Measurements from ENCODE around the gene DGKG. TPM values are rescaled to one million over a fixed set of nuclear protein-coding genes. Genes with fewer than 3 reads are reported as not detected.

The DGKG gene
- total RNA-seq, 1 donor from 2014 or later = 4.7 TPM

GRCh38 chr3:186167646-186168395 lies 194.2 kb downstream of the DGKG start:
- H3K36me3 ChIP-seq = no peaks in the 10 kb centered on the region
- DNase-seq (no peak), ATAC-seq (no peak)
- H3K27ac ChIP-seq = no peak overlapping the region
- H3K4me3 ChIP-seq = no peak overlapping the region
- no peaks in the 10 kb centered on the region for H3K9me3 ChIP-seq
- no peaks in the 10 kb centered on the region for H3K4me1 ChIP-seq
- H3K27me3 ChIP-seq = no peaks in the 10 kb centered on the region
- TF ChIP-seq CTCF (IDR thresholded peaks at IDR 0.05) = no peak
- intact Hi-C loops (cut with DNase I) = no loop called here

DNA sequence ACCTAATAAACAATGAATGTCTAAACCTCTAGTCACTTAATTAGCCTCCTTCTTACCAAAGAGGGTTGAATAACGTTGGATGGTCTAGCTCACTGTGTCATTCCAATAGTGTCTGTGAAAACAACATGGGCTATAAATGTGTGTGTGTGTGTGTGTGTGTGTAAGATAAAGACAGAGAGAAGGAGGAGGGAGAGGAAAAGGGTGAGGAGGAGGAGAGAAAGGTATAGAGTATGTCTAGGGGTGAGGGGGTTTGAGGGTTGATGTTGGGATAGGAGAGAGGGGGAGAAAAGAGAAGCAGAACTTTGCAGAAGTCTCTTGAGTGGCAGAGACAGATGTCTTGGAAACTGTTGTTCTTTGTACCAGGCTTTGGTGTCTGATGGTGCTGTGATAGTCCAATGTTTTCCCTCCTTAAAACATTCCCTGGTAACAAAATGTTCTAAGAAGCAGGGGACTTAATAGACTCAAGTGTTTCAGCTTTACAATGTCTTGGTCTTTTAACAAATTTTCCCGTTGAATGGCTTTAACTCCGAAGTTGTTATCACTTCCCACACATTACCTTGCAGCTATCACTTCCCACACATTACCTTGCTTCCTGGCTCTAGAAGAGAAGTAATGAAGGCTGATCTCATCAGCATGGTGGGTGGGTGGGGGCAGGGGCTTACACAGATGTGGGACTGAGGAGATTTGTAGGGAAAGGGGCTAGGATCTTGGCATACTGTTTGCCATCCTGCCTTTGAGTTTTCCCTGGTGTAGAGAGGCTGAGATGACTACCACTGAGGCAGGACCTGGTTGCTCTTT lies 195.3 kb downstream of the DGKG start:
- intact Hi-C loops (cut with DNase I) = no loop called here
- DNase-seq = no peak
- Histone ChIP-seq H3K9me3 (no peaks in the 10 kb centered on the region), H3K4me1 (no peaks in the 10 kb centered on the region), H3K27ac (no peak overlapping the region), H3K4me3 (no peak overlapping the region), H3K27me3 (no peaks in the 10 kb centered on the region), H3K36me3 (no peaks in the 10 kb centered on the region)
- no peak for TF ChIP-seq CTCF (IDR thresholded peaks at IDR 0.05)
- no peak for ATAC-seq

DNA sequence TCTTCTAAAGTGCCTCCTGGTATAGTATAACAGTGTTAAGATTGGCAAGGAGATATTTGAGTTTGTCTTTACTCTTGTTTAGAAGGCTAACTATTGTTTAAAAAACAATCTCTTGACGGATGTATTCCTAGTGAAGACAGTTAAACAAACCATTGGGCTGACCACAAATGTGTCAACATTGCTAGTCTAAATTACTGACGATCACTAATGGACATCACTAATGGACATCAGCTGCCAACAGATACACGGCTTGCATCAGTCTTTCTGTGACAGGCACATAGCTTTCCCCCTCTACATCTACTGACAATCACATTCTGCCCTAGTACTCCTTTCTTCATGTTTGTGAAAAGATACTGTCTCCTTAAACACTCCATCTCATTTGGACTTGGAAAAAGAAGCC lies 196.0 kb downstream of the DGKG start:
- H3K9me3 ChIP-seq = no peaks in the 10 kb centered on the region
- H3K4me1 ChIP-seq = no peaks in the 10 kb centered on the region
- ATAC-seq (no peak), DNase-seq (no peak)
- no peak overlapping the region for H3K4me3 ChIP-seq
- intact Hi-C loops (cut with DNase I) = no loop called here
- no peaks in the 10 kb centered on the region for H3K27me3 ChIP-seq
- no peak for TF ChIP-seq CTCF (IDR thresholded peaks at IDR 0.05)
- no peaks in the 10 kb centered on the region for H3K36me3 ChIP-seq
- no peak overlapping the region for H3K27ac ChIP-seq

DNA sequence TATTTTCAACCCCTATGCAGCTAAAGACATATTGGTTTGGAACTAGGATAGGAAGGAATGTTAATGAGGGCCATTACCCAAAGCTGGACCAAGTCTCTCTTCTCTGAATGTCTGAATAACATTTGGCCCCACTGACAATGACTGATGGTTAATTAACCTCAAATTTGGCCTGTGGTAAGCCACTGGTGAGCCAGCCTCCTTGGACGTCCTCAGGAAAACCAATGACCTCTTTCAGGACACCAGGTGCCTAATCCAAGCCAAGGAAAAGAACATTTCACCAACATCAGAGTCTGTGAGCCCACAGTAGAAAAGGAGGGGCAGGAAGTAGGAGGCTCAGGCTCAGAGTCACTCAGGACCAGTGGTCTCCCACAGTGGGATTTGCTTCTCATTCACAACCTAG lies 196.7 kb downstream of the DGKG start:
- no peaks in the 10 kb centered on the region for H3K36me3 ChIP-seq
- H3K27me3 ChIP-seq = no peaks in the 10 kb centered on the region

GRCh38 chr3:186164696-186165095 lies 197.3 kb downstream of the DGKG start:
- intact Hi-C loops (cut with DNase I) = no loop called here
- DNase-seq = no peak
- no peaks in the 10 kb centered on the region for H3K9me3 ChIP-seq
- H3K36me3 ChIP-seq = no peaks in the 10 kb centered on the region
- H3K27ac ChIP-seq = no peak overlapping the region
- TF ChIP-seq CTCF (IDR thresholded peaks at IDR 0.05) = no peak
- no peak overlapping the region for H3K4me3 ChIP-seq
- H3K27me3 ChIP-seq = no peaks in the 10 kb centered on the region
- no peak for ATAC-seq
- no peaks in the 10 kb centered on the region for H3K4me1 ChIP-seq

More for the DNA sequence above, 196.7 kb downstream of the DGKG start:
- no peak for TF ChIP-seq CTCF (IDR thresholded peaks at IDR 0.05)
- intact Hi-C loops (cut with DNase I) = no loop called here
- DNase-seq (no peak), ATAC-seq (no peak)
- Histone ChIP-seq H3K4me3 (no peak overlapping the region), H3K4me1 (no peaks in the 10 kb centered on the region), H3K27ac (no peak overlapping the region), H3K9me3 (no peaks in the 10 kb centered on the region)
